ENCODE results near the gene ZBP1. TPM values are rescaled to one million over a fixed set of nuclear protein-coding genes. Genes with fewer than 3 reads are reported as not detected.

ZBP1 gene
- polyA plus RNA-seq, 1 experiment = not detected

DNA sequence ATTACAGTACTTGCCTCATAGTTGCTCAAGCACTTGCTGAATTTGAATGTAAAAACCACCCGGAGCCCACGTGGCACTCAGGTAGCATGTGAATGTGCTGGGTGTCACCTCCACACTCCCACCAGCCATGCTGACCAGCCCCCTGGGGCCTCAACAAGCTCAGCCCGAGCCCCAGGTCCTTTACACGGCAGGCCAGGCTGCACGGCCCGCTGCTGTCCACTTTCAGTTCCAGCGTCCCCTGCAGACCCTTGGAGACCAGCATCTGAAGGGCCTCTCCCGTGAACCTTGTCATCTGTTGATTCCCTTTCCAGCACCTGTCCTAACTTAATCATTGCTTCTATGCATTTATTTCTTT lies 33.3 kb upstream of the ZBP1 start:
- no peak for DNase-seq (ENCODE audit: low read depth, low spot score)

DNA sequence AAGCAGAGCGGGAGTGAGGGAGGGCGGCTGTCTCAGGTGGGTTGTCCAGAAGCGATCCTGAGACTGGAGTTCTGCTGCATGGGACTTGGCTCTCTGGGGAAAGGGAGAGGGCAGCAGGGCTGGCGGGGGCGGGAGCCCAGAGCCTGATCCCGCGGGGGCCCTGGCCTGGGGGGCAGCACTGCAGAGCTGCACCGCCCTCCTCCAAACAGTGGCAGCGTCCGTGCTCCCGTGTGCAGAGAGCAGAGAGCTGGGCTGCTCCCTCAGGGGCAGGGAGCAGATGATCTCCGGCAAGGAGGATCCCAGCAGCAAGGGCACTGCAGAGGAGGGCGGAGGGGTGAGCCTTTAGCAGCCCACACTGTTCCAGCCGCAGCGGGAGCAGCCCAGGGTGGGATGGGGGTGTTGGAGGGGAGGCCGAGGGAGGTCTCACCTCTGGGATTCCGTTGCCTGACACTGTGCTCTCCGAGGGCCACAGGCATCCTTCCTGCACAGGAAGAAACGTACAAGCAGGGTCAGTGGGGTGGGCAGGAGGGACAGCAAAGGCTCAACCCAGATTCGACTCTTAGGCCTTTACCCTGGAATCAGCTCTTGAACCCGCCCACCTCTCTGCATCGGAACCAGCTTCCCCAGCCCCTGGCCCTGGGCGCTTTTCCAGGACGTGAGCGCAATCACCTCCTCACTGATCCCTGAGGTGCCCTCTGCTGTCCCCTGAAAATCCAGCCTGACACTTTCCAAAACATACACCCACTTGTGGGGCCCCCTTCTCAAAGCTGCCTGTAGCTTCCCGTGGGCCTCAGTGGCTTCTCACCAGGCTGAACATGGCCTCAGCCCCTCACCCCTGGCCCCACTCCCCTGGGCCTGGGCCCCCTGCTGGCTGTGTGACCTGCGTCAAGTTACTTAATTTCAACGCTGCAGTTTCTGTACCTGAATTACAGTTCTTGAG lies 32.6 kb upstream of the ZBP1 start:
- Histone ChIP-seq H3K27ac (ENCODE audit: low read depth, low read length) (no peak overlapping the region), H3K9me3 (ENCODE audit: control insufficient read depth, insufficient read depth, low read length) (no peaks in the 10 kb centered on the region; the same call in 1 of the 2 replicates), H3K27me3 (ENCODE audit: control insufficient read depth, insufficient read depth, low read length) (no peaks in the 10 kb centered on the region), H3K4me3 (ENCODE audit: low read depth, low read length) (no peak overlapping the region)
- ChIA-PET CTCF (interaction anchor here (0.8 to 3.9 kb wide), 10 partner anchors 14 to 556 kb away, joined by 3 to 32 read pairs (median 4); no protein-coding TSS in a partner anchor), POLR2A (no interaction called here)
- TF ChIP-seq, protein P1, sequence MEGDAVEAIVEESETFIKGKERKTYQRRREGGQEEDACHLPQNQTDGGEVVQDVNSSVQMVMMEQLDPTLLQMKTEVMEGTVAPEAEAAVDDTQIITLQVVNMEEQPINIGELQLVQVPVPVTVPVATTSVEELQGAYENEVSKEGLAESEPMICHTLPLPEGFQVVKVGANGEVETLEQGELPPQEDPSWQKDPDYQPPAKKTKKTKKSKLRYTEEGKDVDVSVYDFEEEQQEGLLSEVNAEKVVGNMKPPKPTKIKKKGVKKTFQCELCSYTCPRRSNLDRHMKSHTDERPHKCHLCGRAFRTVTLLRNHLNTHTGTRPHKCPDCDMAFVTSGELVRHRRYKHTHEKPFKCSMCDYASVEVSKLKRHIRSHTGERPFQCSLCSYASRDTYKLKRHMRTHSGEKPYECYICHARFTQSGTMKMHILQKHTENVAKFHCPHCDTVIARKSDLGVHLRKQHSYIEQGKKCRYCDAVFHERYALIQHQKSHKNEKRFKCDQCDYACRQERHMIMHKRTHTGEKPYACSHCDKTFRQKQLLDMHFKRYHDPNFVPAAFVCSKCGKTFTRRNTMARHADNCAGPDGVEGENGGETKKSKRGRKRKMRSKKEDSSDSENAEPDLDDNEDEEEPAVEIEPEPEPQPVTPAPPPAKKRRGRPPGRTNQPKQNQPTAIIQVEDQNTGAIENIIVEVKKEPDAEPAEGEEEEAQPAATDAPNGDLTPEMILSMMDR (IDR thresholded peaks at IDR 0.05; ENCODE audit: low read depth, low read length) = no peak
- DNase-seq (ENCODE audit: low read depth, low spot score) = no peak

More for the DNA sequence above, 33.3 kb upstream of the ZBP1 start:
- ChIA-PET CTCF (interaction anchor here (0.7 to 3.9 kb wide), 19 partner anchors 12 to 556 kb away, joined by 3 to 32 read pairs (median 4); no protein-coding TSS in a partner anchor), POLR2A (no interaction called here)
- Histone ChIP-seq H3K27me3 (ENCODE audit: control insufficient read depth, insufficient read depth, low read length) (no peaks in the 10 kb centered on the region), H3K27ac (ENCODE audit: low read depth, low read length) (no peak overlapping the region), H3K4me3 (ENCODE audit: low read depth, low read length) (no peak overlapping the region), H3K9me3 (ENCODE audit: control insufficient read depth, insufficient read depth, low read length) (no peaks in the 10 kb centered on the region; the same call in 1 of the 2 replicates)
- TF ChIP-seq, protein P1 (IDR thresholded peaks at IDR 0.05; ENCODE audit: low read depth, low read length) = no peak

DNA sequence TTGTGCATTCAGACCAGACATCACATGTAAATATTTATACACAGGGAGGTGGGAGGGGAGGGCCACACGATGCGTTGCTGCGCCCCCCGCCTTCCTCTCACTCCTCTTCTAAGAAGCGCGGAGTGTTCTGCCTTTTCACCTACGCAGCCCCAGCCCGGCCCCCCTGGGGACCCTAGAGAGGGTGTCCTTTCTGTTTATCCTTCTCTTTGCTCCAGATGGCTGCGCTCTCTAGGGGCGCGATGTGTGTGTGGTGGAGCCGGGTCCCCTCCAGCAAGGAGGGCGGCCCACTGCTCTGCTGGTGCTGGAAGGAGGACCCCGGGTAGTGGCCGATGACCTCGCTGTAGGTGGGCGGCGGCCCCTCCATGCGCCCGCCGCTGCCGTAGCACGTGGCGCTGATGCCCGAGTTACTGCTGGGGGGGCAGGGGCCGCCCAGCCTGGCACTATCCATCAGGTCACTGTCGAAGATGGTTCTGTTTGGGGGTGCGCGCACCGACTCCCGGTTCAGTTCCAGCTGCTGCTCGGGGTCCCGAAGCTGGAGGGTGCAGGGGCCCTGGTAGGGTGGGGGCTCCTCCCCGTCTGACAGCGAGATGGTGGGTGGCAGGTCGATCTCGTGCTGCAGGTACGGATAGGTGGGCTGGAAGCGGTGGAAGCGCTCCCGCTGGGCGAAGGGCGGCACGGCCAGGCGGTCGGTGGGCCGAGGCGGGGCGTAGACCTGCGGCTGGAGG lies 31.8 kb upstream of the ZBP1 start:
- no peak overlapping the region for H3K27ac ChIP-seq (ENCODE audit: low read depth, low read length)
- ChIA-PET POLR2A (no interaction called here), CTCF (interaction anchor here (0.6 to 2.0 kb wide), 4 partner anchors 24 to 557 kb away, joined by 3 to 6 read pairs (median 5); no protein-coding TSS in a partner anchor)

DNA sequence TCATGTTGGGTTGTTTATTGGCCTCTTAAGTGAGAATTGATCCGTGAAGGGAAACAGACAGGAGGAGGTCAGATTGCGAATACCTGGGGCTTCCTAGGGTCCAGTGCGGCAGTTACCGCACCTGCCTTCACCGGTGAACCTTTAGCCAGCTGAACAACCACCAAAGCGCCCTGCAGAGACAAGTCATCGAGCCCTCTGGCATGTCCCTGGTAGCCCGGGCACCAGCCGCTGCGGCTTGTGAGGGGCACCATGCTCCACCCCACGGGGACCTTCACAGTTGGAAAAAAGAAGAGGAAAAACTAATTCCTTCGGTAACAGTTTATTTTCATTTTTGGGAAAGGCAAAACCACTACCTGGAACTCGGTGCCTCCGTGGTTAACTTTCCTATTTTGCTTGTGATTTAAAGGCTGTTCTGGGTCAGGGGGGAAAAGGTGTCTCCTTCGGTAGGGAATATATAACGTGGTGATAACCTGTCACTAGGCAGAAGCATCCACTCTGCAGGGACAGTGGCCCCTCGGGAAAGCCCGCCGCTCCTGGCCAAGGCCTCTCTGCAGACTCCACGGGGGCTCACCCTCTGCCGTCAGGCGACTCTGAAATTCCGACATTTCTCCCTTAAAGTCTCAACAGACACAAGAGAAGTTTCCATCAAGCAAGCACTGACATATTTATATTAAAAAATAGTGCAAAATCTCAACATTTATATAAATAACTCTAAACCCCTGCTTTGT lies 30.7 kb upstream of the ZBP1 start:
- Histone ChIP-seq H3K4me3 (ENCODE audit: low read depth, low read length) (no peak overlapping the region), H3K27me3 (ENCODE audit: control insufficient read depth, insufficient read depth, low read length) (no peaks in the 10 kb centered on the region), H3K9me3 (ENCODE audit: control insufficient read depth, insufficient read depth, low read length) (no peaks in the 10 kb centered on the region; the same call in 1 of the 2 replicates), H3K27ac (ENCODE audit: low read depth, low read length) (no peak overlapping the region)
- POLR2A ChIA-PET = interaction anchor here (0.5 kb wide), 1 partner anchor 59 kb away, joined by 3 read pairs; the partner anchor contains the start of gene PMEPA1
- TF ChIP-seq, protein P1 (IDR thresholded peaks at IDR 0.05; ENCODE audit: low read depth, low read length) = no peak
- DNase-seq (ENCODE audit: low read depth, low spot score) = no peak
- CTCF ChIA-PET = interaction anchor here (0.6 to 1.1 kb wide), 3 partner anchors 436 to 558 kb away, joined by 3 to 6 read pairs (median 4); no protein-coding TSS in a partner anchor

More for the DNA sequence above, 31.8 kb upstream of the ZBP1 start:
- Histone ChIP-seq H3K27me3 (ENCODE audit: control insufficient read depth, insufficient read depth, low read length) (no peaks in the 10 kb centered on the region), H3K4me3 (ENCODE audit: low read depth, low read length) (no peak overlapping the region), H3K9me3 (ENCODE audit: control insufficient read depth, insufficient read depth, low read length) (no peaks in the 10 kb centered on the region; the same call in 1 of the 2 replicates)
- DNase-seq (ENCODE audit: low read depth, low spot score) = no peak
- TF ChIP-seq, protein P1 (IDR thresholded peaks at IDR 0.05; ENCODE audit: low read depth, low read length) = no peak

Data from AG04450 (cell line).